CD4-positive, alpha-beta T cell treated with Interleukin-12 subunit alpha and Interleukin-12 subunit beta, for 1 hour (primary cell): ENCODE results near the gene KIAA1958.

Experiments used
- DNase-seq: peaks from one replicate; pipeline ENCODE4 v3.0.0-alpha.2; 2020

The KIAA1958 gene

DNA sequence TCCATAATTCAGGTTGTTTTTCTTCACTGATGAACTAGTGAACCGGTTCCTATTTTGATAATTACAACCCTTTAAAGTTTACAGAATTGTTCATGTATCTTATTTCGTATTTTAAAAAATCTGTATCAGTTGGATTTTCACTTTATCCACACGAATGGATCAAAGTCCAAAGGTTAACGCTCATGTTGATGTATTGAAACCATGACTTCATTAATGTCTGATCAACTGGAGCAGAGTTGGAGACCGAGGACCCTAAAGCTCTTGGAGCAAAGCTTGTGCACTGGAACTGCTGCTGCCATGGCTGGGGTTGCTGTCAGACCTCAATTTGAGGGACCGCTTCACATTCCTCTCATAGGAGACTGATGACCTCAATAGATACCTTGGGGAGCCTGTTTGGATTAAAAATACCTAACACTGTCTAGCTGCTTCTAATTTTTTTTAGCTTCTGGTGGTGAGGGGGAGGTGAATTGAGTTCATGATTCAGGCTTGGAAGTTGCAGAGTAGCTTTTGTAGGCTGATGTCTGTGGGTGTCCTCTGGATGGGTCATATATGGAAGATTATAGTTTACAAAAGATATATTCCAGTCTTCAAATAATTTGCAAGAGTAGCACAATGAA is 45.1 kb downstream of the KIAA1958 start:
- DNase-seq, result no peak

DNA sequence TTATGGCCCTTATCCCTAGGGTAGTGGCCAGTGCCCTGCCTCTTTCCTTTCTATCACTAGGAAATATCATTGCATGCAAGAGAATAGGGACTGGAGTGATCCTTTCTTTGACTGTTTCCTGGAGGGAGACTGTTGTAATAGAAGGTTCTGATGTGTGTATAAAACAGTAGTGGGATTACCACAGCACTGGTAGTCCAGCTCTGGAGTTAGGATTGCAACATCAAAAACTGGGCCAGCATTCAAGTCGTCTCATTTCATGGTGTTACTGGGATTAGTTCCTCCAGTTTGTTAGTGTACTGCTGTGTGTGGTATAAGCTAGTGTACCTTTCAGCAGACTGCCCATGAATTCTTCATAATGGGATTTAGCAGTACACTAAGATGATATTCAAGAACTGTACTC is 45.8 kb downstream of the KIAA1958 start:
- no peak for DNase-seq

DNA sequence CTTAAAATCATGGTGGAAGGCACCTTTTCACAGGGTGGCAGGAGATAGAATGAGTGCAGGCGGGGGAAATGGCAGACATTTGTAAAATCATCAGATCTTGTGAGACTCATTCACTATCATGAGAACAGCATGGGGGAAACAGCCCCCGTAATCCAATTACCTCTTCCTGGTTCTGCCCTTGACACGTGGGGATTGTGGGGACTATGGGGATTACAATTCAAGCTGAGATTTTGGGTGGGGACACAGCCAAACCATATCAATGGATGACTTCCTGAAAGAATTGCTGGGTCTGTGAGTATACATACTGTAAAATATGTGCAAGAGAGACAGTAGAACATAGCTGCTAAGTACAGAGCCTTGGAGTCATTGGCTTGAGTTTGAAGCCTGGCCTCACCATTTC is 47.0 kb downstream of the KIAA1958 start:
- no peak for DNase-seq

DNA sequence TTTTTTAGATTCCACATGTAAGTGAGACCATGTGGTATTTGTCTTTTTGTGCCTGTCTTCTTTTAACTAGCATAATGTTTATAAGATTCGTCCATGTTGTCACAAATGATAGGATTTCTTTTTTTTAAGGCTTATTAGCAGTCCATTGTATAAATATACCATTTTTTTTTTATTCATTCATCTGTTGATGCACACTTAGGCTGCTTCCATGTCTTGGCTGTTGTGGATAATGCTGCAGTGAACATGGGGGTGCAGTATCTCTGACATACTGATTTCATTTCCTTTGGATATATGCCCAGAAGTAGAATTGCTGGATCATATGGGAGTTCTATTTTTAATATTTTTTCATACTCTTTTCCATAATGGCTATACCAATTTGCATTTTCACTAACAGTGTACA is 48.7 kb downstream of the KIAA1958 start:
- no peak for DNase-seq

DNA sequence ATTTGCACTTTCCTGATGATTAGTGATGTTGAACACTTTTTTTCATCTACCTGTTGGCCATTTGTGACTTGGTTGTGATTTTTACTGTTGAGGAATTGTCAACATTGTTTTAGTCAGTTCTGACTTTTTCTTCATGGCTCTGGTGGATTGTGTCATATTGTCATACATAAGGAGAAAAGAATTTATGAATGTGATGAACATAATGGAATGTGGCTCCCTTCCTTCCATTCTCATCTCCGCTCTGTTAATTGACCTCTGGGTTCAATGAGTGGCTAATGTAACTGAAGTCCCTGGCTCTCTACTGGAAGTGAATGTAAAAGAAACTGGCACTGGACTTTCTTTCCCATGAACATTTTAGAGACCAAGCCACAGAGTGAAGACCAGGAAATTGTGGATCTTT is 49.2 kb downstream of the KIAA1958 start:
- no peak for DNase-seq

DNA sequence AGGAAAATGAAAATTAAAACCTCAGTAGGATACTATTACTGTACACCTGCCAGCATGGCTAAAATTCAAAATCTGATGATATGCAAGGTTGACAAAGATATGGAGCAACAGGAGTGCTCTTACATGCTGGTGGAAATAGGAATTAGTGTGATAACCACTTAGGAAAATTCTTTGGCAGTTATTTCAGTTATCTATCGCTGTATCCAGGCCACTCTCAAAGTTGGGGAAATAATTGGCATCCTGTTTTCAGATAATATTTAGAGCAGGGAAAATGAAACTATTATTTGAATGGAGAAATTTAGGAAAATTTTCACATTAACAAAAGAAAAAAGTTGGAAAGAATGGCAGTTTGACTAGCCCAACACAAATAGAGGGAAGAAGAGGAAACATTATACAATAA is 50.9 kb downstream of the KIAA1958 start:
- no peak for DNase-seq

DNA sequence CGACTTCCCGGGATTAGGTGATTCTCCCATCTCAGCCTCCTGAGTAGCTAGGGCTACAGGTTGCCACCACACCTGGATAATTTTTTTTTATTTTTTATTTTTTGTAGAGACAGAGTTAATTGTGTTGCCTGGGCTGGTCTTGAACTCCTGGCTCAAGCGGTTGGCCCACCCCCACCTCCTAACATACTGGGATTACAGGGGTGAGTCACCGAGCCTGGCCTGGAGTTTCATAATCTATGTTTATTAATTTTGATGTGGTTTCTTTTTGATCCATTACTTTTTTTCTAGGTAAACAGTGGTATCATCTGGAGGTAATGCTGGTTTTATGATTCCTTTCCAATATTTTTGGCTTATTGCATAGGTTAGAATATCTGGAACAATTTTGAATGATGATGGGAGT is 54.2 kb downstream of the KIAA1958 start:
- no peak for DNase-seq

DNA sequence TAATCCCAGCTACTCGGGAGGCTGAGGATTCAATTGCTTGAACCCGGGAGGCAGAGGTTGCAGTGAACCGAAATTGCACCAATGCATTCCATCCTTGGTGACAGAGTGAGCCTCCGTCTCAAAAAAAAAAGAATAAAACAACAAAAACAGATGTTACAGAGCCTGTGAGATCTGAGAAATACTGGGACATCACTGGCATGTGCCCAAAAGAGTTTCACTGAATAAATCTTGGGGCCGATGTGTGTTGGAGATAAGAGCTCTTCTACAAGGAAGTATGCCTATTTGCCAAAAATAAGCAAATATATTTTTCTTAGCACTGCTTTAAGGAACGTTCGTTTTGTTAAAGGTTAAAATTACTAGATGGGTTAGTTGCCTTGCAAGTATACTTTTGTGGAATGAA is 55.1 kb downstream of the KIAA1958 start:
- DNase-seq, result no peak

DNA sequence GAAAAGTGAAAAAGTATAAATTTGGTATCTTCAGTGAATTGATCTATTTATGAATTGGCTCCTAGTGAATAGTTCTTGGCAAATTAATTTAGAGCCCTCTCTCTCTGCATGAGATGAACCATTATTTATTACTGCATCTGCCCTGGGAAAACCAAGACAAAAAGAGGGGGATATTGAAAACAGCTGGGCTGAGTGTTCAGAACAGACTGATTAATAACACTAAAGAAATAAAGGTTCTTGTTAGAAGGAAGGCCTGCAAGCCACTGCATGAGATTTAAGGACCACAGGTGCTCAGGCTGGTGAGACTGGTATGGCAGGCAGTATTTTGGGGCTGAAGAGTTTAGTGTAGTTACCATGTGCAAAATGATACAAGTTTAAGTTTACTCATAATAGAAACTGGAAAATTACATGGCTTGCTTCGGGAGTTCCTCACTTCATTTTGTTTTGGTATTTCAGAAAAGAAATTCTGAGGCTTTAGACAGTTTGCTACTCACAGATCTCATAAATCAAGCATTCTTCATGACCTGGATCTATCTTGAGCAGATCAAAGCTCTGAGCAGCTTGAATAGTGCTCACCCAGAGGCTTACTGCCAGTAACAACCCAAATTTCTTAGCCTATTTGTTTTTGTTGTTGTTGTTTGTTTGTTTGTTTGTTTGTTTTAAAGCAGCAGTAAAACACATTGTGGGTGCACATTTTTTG is 56.1 kb downstream of the KIAA1958 start:
- DNase-seq, result no peak

DNA sequence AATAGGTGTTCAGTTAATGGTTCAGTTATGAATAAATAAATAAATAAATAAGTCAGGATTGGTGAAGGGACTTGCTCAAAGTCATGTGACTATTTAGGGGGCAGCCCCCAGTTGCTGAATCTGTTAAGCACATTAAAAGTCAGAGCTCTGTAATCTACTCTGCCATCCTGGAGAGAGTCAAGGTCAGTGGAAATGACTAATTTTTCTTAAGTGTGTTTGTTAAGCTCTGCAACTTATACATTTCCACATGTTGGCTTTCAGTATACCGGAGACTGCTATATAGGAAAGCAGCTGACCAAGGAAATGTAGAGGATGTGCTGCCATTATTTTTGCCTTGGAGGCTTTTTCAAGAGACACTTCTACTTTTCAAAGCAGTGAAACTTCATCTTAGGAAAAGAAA is 57.9 kb downstream of the KIAA1958 start:
- DNase-seq, result no peak

DNA sequence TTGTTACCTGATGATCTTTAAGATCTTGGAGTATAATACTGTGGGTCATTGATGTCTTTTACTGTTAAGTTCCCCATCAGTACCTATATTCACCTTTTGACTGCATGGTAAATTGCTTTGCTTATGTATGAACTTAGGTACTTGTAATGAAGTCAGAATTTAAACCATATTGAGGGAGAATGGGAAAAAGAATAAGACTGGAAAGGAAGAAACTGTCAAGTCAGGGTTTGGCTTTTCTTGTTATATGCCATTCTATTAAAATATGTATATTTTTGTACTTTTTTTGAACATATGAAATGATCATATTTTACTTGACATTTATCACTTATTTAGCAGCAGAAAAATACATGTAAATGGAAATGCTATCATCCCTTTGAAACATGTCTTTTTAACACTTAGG is 58.6 kb downstream of the KIAA1958 start:
- no peak for DNase-seq

DNA sequence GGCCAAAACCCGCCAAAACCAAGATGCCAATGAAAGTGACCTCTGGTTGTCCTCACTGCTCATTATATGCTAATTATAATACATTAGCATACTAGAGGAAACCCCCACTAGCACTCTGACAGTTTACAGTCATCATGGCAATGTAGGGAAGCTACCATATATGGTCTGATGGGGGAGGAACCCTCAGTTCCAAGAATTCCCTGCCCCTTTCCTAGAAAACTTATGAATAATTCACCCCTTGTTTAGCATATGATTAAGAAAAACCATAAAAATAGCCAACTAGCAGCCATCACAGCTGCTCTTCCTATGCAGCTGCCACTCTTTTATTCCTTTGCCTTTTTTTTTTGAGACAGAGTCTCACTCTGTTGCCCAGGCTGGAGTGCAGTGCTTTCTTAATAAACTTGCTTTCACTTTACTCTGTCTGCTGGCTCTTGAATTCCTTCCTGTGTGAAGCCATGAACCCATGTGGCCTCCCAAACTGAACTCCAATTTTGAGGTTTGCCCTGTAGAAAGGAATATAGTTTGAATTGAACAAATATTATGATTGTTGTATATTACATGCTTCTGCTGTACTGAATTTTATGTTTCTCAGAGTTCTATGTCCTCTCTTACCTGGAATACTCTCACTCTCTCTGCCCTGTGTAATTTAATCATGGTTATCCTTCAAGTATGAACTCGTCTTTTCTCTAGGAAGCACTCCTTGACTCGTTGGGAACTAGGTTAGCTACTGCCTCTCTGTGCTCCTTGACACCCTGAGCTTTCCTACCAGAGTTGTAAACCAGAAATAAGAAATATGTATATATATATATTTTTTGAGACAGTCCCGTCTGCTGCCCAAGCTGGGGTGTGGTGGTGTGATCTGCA is 59.8 kb downstream of the KIAA1958 start:
- DNase-seq, result no peak

DNA sequence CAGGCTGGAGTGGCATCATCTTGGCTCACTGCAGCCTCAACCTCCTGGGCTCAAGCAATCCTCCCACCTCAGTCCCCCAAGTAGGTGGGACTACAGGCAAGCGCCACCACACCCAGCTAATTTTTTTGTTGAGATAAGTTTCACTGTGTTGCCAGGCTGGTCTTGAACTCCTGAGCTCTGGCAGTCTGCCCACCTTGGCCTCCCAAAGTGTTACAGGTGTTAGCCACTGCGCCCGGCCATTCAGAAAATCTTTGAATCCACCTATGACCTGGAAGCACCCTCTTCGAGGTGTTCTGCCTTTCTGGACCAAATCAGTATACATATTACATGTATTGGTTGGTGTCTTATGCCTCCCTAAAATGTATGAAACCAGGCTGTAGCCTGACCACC is 61.4 kb downstream of the KIAA1958 start:
- no peak for DNase-seq

DNA sequence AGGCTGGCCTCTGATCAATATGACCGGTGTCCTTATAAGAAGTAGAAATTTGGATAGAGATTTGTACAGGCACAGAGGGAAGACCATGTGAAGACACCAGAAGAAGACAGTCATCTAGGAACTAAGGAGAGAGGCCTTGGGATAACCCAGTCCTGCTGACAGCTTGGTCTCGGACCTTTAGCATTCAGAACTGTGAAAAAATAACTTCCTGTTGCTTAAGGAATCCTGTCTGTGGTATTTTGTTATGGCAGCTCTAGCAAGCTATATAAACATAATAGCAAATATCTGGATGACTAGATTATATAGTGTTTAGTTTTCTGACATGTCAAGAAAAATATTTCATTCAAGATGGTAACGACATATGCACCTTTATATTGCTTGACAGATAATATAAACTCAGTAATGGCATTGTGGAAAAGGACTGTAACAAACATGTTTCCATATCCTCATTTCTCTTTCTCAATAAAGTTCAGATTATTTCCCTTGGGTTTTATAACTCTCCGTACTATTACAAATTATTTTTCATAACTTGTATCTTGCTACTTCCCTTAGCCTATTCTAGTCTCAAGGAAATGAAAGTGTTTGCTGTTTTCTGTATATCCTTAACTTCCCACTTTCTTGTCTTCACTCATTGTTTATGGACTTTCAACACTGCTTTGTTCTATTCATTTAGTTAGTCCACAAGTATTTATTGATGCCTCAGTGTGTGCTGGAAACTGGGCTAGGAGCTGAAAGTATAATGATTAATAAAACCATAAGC is 62.4 kb downstream of the KIAA1958 start:
- DNase-seq, result no peak

DNA sequence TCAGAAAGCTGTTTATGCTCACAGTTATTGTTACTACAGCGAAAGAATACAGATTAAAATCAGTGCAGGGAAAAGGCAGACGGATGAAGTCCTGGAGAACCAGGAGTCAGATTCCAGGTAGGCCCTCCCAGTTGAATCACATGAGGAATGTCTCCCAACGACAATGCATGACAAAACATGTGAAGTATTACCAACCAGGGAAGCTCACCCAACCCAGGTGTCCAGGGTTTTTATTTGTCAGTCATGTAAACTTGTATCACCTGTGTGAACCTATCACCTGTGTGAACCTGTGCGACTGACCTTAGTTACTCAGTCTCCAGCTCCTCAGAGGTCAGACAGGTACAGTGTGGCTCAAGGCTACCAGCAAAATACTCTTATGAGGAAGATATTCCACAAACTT is 63.9 kb downstream of the KIAA1958 start:
- DNase-seq, result no peak

DNA sequence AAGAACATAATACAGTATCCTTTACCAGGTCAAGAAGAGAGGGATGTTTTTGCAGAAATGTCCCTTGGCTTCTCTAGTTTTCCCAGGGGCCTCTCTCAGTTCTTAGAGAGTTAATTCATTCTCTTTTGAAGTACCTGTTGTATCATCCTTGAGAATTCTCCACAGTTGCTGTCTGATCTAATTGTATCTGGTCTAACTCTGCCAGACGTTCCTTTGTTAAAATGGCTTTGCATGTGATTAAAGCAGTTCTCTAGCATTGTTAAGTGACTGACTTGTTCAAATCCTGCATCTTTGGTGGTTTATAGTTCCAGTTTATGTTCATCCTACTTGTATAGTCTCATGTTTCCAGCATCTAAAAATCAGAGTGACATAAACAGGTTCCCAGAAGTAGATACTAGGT is 65.0 kb downstream of the KIAA1958 start:
- no peak for DNase-seq

DNA sequence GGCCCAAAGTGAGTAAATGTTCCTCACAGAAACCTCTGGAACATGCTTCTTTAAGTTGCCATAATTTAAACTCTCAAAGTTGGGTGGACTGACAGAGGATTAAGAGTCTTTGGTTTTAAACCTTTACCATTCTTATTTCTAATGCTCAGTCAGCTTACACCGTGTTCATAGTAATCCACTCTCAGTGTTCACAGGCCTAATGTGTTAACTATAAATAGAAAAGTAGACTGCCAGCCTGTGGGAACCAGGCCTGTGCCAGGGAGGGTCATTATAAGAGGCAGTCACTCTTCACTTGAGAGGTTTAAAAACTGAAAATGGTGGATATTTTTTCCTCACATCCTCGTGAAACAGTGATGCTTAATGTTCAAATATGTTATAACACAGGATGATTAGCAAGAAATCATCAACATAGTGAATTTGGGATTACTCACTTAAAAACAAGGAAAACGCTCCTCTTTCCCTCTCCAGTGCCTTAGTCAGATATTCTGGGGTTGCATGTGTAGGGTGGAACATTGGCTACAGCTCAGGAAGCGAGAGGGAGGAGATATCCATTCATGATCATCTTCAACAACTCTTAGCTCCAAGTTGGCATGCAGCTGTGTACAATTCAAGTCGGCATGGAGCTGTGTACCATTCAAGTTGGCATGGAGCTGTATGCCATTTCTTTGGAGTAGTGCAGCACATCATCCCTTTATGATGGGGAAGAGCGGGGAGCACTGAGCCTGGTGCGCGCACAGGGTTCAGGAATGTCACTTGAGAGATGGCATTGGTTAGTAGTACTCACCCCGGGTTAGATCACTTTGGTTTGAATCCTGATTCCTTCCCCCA is 65.8 kb downstream of the KIAA1958 start:
- DNase-seq, result no peak

DNA sequence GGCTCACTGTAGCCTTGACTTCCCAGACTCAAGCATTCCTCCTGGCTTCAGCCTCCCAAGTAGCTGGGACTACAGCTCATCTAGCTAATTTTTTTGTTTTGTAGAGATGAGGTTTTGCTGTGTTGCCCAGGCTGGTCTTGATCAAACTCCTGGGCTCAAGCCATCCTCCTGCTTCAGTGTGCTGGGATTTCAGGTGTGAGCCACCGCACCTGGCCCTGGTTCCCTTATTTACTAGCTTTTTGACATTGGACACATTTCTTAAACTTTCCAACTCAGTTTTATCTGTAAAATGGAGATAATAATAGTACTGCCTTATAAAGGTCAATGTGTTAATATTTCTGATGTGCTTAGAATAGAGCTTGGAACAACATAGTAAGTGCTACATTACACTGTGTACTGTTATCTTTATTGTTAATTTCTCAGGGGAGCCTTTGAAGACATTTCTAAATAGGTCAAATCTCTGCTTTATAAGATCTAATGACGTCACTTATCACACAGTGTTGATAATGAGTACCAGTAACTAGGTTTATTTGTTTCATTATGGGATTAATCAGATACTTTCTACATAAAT is 66.7 kb downstream of the KIAA1958 start:
- DNase-seq, result no peak

DNA sequence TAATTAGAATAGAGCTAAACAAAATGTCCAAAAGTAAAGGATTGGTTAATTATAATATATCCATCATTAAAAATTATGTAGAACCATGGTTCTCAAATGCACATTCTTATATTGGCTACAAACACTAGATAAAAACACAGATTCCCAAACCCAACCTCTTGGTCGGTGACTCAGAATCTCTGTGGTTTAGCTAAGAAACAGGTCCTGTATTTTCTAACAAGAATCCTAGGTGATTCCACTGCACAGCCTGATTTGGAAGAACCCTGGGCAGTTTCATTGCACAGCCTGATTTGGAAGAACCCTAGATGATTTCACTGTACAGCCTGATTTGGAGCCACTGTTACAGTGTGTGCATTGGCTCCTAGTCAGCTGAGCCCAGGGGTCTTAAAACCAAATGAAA is 67.9 kb downstream of the KIAA1958 start:
- DNase-seq, result no peak

DNA sequence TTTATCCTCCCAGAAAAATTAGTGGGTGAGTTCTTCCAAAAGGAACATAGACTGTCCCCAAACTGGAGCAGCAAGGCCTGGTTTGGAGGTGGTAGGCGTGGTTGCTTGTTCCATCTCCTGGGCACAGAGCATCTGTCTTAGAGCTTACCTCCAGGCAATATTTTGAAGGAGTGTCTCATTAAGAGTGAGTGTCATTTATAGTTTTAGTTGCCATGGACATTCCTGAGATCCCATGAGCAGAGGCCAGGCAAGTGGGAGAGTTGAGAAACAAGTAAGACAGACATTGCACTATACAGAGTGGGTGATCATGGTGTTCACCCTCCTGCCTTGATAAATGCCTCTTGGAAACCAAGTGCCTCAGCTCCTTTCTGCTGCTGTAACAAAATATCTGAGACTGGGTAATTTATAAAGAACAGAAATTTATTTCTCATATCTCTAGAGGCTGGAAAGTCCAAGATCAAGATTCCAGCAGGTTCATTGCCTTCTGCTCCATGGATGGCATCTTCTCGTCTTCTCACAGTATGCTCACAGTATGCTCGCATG is 68.5 kb downstream of the KIAA1958 start:
- no peak for DNase-seq

DNA sequence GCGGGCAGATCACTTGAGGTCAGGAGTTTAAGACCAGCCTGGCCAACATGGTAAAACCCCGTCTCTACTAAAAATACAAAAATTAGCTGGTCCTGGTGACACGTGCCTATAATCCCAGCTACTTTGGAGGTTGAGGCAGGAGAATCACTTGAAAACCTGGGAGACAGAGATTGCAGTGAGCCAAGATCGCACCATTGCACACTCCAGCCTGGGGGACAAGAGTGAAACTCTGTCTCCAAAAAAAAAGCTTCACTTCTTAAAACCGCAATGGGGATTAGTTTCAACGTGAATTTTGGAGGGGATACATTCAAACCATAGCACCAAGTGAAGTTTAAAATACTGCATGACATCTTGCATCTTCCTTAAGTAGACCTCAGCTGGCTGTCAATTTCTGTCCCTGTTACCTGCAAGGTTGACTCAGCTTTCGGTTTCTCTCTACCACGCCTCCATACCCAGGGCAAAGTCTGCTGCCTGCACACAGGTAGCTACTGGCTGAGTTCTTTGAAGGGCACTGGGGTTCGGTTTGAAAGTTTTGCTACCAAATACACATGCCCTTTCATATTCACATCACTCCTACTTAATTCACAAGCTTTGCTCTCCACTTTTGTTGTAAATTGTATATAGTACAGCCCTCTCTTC is 69.3 kb downstream of the KIAA1958 start:
- DNase-seq, result no peak
